HG03039 (cell line): ENCODE data around the gene BEST4.
"Not testable (repeated sequence)": the region's sequence is repeated elsewhere in the genome, so short reads cannot be mapped to it uniquely, and the experiment has no call there.

ENCODE experiments used
- ATAC-seq: cut with Tn5 transposase; IDR thresholded peaks from one replicate; pipeline ENCODE4 v1.9.1; 2021; ENCODE audit warnings: mild to moderate bottlenecking, moderate library complexity; ENCODE audit not compliant: unreplicated experiment

Gene BEST4

GRCh38 chr1:44778705-44779576, 9.0 kb downstream of the BEST4 start:
- ATAC-seq: no peak

GRCh38 chr1:44777969-44778635, 9.9 kb downstream of the BEST4 start:
- no peak for ATAC-seq

GRCh38 chr1:44777547-44777946, 10.4 kb downstream of the BEST4 start:
- no peak for ATAC-seq

- no peak for ATAC-seq
Observed at GRCh38 chr1:44776730-44777068, 11.3 kb downstream of the BEST4 start.

- ATAC-seq: peak; percentile 11
Observed at GRCh38 chr1:44775930-44776729, 11.8 kb downstream of the BEST4 start.

GRCh38 chr1:44775078-44775929, 12.7 kb downstream of the BEST4 start, which contains the start of gene RPS8:
TSS of gene RPS8 (plus strand) at chr1:44775540. CDS start at chr1:44775597, 57 bp downstream.
- peak; percentile 76 for ATAC-seq

- not testable (repeated sequence) for ATAC-seq
Observed at GRCh38 chr1:44766421-44766820, 21.5 kb downstream of the BEST4 start.

- ATAC-seq: no peak
Observed at GRCh38 chr1:44760876-44761275, 27.1 kb downstream of the BEST4 start.

GRCh38 chr1:44759077-44759476, 28.9 kb downstream of the BEST4 start:
- no peak for ATAC-seq

GRCh38 chr1:44757420-44757819, 30.6 kb downstream of the BEST4 start:
- no peak for ATAC-seq

GRCh38 chr1:44747878-44748277, 40.1 kb downstream of the BEST4 start:
- no peak for ATAC-seq

- no peak for ATAC-seq
Observed at GRCh38 chr1:44743211-44743610, 44.8 kb downstream of the BEST4 start.

- no peak for ATAC-seq
Observed at GRCh38 chr1:44740179-44740617, 47.8 kb downstream of the BEST4 start.

- ATAC-seq: peak; percentile 94
Observed at GRCh38 chr1:44739307-44740178, 48.4 kb downstream of the BEST4 start, which contains the start of gene KIF2C. TSS of gene KIF2C (plus strand) at chr1:44739837. CDS start at chr1:44739933, 96 bp downstream.

GRCh38 chr1:44738953-44739306, 49.0 kb downstream of the BEST4 start:
- not testable (repeated sequence) for ATAC-seq

GRCh38 chr1:44735992-44736391, 52.0 kb downstream of the BEST4 start:
- no peak for ATAC-seq

- no peak for ATAC-seq
Observed at GRCh38 chr1:44733784-44734183, 54.2 kb downstream of the BEST4 start.
